ENCODE measurements around the gene TMEM125.

- no peak for TF ChIP-seq CTCF (IDR thresholded peaks at IDR 0.05)
- TF ChIP-seq POLR2A (IDR thresholded peaks at IDR 0.05) = no peak
Measured at GRCh38 chr1:43221797-43222196, 48.0 kb upstream of the TMEM125 start.
